ENCODE results near the gene SF3B4.
"Not testable (repeated sequence)": the region's sequence is repeated elsewhere in the genome, so short reads cannot be mapped to it uniquely, and the experiment has no call there.

SF3B4 gene

GRCh38 chr1:149887196-149887455 lies 40.5 kb downstream of the SF3B4 start:
- DNase-seq: not testable (repeated sequence)

- no peak for DNase-seq
Measured at GRCh38 chr1:149886396-149887195, 41.0 kb downstream of the SF3B4 start.

- not testable (repeated sequence) for DNase-seq
Measured at GRCh38 chr1:149886121-149886395, 41.5 kb downstream of the SF3B4 start.

- DNase-seq: no peak
Measured at GRCh38 chr1:149885339-149886120, 42.1 kb downstream of the SF3B4 start.

- no peak for DNase-seq
Measured at GRCh38 chr1:149884433-149885338, 42.9 kb downstream of the SF3B4 start.

- DNase-seq: no peak
Measured at GRCh38 chr1:149883598-149884247, 43.9 kb downstream of the SF3B4 start.

- no peak for DNase-seq
Measured at GRCh38 chr1:149881876-149882275, 45.7 kb downstream of the SF3B4 start.

- DNase-seq: no peak
Measured at GRCh38 chr1:149879556-149879955, 48.0 kb downstream of the SF3B4 start.

- no peak for DNase-seq
Measured at GRCh38 chr1:149877211-149877946, 50.2 kb downstream of the SF3B4 start.
